ENCODE data around the gene TMEM95.
"Not testable (repeated sequence)": the region's sequence is repeated elsewhere in the genome, so short reads cannot be mapped to it uniquely, and the experiment has no call there.

The TMEM95 gene

DNA sequence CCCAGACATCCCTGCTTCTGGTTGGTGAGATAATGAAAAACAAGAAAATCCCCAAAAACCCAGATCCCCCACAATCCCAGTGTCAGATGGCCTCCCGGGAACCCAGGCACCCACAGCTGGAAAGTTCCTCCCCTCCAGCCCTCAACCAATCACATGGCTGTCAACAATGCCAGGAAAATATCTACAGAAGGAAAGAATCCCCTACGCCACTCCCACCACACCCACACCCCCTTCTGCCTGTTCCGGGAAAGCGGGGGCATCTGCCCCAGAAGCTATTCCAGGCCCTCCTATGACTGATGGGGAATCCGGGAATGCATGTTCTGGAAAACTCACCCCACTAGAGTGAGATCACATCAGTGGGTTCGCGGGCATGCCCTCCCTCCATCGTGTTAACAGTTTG lies 1.8 kb downstream of the TMEM95 start:
- H3K4me3 ChIP-seq (ENCODE audit: low read depth, low read length), result no peak overlapping the region
- no peak for TF ChIP-seq CTCF (conservative IDR thresholded peaks at IDR 0.05; ENCODE audit: low read depth, low read length)
- DNase-seq (ENCODE audit: low read depth), result no peak

GRCh38 chr17:7357381-7357780 lies 2.4 kb downstream of the TMEM95 start:
- TF ChIP-seq CTCF (conservative IDR thresholded peaks at IDR 0.05; ENCODE audit: low read depth, low read length), result no peak
- no peak overlapping the region for H3K4me3 ChIP-seq (ENCODE audit: low read depth, low read length)
- no peak for DNase-seq (ENCODE audit: low read depth)

DNA sequence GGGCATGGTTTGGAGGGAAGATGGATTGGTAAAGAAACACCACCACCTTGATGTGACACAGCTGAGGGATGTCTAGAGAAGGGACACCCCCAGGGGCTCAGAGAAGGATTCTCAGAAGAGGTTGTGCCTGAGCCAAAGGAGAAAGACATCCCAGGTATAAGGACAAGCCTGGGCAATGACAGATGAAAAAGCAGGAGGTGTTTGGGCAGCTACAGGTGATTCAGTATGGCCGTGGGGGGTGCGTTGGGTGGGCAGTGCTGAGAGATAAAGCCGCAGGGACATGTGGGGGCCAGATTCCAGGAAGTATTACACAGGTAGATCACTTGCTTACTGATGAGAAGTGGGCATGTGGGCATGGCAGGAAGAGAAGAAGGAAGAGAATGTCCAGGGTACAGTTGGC lies 7.0 kb downstream of the TMEM95 start:
- H3K4me3 ChIP-seq (ENCODE audit: low read depth, low read length), result no peak overlapping the region
- no peak for DNase-seq (ENCODE audit: low read depth)
- no peak for TF ChIP-seq CTCF (conservative IDR thresholded peaks at IDR 0.05; ENCODE audit: low read depth, low read length)

GRCh38 chr17:7363311-7363710 lies 8.4 kb downstream of the TMEM95 start:
- DNase-seq (ENCODE audit: low read depth), result no peak
- no peak for TF ChIP-seq CTCF (conservative IDR thresholded peaks at IDR 0.05; ENCODE audit: low read depth, low read length)
- H3K4me3 ChIP-seq (ENCODE audit: low read depth, low read length), result no peak overlapping the region

DNA sequence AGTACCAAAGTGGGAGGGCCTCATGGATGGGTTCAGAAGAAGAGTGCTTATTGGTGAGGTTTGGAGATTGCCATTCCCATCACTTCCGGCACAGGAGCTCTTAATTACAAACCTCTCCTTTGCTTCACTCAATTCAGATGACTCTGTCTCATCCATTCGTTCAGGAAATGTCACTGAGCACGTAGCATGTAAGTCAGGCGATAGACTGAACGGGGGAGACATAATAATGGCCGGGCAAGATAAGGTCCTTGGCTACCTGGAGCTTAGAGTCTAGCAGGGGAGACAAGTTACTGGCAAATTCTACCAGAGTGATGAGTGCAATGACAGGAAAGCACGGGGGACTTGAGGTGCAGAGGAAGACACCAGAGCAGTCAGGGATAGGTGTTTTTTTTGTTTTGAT lies 11.0 kb downstream of the TMEM95 start:
- not testable (repeated sequence) for H3K4me3 ChIP-seq (ENCODE audit: low read depth, low read length); DNase-seq (ENCODE audit: low read depth)

- no peak for DNase-seq (ENCODE audit: low read depth)
- no peak for TF ChIP-seq CTCF (conservative IDR thresholded peaks at IDR 0.05; ENCODE audit: low read depth, low read length)
- H3K4me3 ChIP-seq (ENCODE audit: low read depth, low read length), result no peak overlapping the region
Measured at GRCh38 chr17:7367083-7367482, 12.1 kb downstream of the TMEM95 start.

- H3K4me3 ChIP-seq (ENCODE audit: low read depth, low read length), result no peak overlapping the region
- no peak for DNase-seq (ENCODE audit: low read depth)
- no peak for TF ChIP-seq CTCF (conservative IDR thresholded peaks at IDR 0.05; ENCODE audit: low read depth, low read length)
Measured at GRCh38 chr17:7367918-7368598, 13.1 kb downstream of the TMEM95 start.

GRCh38 chr17:7368599-7368994 lies 13.6 kb downstream of the TMEM95 start:
- not testable (repeated sequence) for DNase-seq (ENCODE audit: low read depth); H3K4me3 ChIP-seq (ENCODE audit: low read depth, low read length)
